ENCODE data around the gene FRMD4A.

The FRMD4A gene

GRCh38 chr10:13651969-13652720 lies 678.6 kb downstream of the FRMD4A start:
- Histone ChIP-seq H3K27me3 (ENCODE audit: insufficient read depth, poor library complexity, severe bottlenecking) (no peaks in the 10 kb centered on the region), H3K27ac (replicated peaks) (no peak overlapping the region), H3K4me3 (replicated peaks; ENCODE audit: insufficient read depth, low read length) (no peak overlapping the region)
- no peak for TF ChIP-seq POLR2AphosphoS5 (IDR thresholded peaks at IDR 0.05; ENCODE audit: low read depth)
- TF ChIP-seq GABPA (IDR thresholded peaks at IDR 0.05; ENCODE audit: low read depth) = no peak
- no peak for TF ChIP-seq SPI1 (IDR thresholded peaks at IDR 0.05; ENCODE audit: borderline replicate concordance, low read depth)
- TF ChIP-seq, protein P1, sequence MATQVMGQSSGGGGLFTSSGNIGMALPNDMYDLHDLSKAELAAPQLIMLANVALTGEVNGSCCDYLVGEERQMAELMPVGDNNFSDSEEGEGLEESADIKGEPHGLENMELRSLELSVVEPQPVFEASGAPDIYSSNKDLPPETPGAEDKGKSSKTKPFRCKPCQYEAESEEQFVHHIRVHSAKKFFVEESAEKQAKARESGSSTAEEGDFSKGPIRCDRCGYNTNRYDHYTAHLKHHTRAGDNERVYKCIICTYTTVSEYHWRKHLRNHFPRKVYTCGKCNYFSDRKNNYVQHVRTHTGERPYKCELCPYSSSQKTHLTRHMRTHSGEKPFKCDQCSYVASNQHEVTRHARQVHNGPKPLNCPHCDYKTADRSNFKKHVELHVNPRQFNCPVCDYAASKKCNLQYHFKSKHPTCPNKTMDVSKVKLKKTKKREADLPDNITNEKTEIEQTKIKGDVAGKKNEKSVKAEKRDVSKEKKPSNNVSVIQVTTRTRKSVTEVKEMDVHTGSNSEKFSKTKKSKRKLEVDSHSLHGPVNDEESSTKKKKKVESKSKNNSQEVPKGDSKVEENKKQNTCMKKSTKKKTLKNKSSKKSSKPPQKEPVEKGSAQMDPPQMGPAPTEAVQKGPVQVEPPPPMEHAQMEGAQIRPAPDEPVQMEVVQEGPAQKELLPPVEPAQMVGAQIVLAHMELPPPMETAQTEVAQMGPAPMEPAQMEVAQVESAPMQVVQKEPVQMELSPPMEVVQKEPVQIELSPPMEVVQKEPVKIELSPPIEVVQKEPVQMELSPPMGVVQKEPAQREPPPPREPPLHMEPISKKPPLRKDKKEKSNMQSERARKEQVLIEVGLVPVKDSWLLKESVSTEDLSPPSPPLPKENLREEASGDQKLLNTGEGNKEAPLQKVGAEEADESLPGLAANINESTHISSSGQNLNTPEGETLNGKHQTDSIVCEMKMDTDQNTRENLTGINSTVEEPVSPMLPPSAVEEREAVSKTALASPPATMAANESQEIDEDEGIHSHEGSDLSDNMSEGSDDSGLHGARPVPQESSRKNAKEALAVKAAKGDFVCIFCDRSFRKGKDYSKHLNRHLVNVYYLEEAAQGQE (IDR thresholded peaks at IDR 0.05; ENCODE audit: insufficient replicate concordance, low read depth) = no peak
- no peak for TF ChIP-seq CTCF (IDR thresholded peaks at IDR 0.05; ENCODE audit: insufficient read depth, low read length)
- DNase-seq (ENCODE audit: low read depth in 1 of 2, low spot score in 1 of 2) = no peak

DNA sequence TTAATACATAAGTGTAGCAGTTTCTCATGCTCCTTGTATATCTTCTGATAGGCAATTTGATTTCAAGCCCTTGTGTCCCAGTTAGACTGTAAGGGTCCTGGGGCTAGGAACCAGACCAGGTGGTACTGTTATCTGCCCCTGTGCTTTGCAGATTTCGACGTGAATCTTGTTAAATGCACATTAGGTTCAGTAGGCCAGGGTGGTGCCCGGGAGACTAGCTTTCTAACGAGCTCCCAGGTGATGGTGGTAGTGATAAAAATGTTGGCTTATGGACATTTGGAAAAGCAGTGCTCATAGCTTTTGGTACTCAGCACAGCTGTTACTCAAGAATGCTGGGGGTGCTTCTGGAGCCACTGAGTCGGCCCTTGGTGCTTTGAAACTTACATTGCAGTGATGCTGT lies 679.8 kb downstream of the FRMD4A start:
- Histone ChIP-seq H3K27ac (replicated peaks) (no peak overlapping the region), H3K27me3 (ENCODE audit: insufficient read depth, poor library complexity, severe bottlenecking) (no peaks in the 10 kb centered on the region), H3K4me3 (replicated peaks; ENCODE audit: insufficient read depth, low read length) (no peak overlapping the region)
- TF ChIP-seq SPI1 (IDR thresholded peaks at IDR 0.05; ENCODE audit: borderline replicate concordance, low read depth) (no peak), CTCF (IDR thresholded peaks at IDR 0.05; ENCODE audit: insufficient read depth, low read length) (no peak), GABPA (IDR thresholded peaks at IDR 0.05; ENCODE audit: low read depth) (no peak), POLR2AphosphoS5 (IDR thresholded peaks at IDR 0.05; ENCODE audit: low read depth) (no peak)
- TF ChIP-seq, protein P1 (IDR thresholded peaks at IDR 0.05; ENCODE audit: insufficient replicate concordance, low read depth) = no peak
- no peak for DNase-seq (ENCODE audit: low read depth in 1 of 2, low spot score in 1 of 2)

GRCh38 chr10:13649844-13650520 lies 680.7 kb downstream of the FRMD4A start:
- H3K4me3 ChIP-seq (replicated peaks; ENCODE audit: insufficient read depth, low read length) = no peak overlapping the region
- H3K27me3 ChIP-seq (ENCODE audit: insufficient read depth, poor library complexity, severe bottlenecking) = no peaks in the 10 kb centered on the region
- no peak overlapping the region for H3K27ac ChIP-seq (replicated peaks)
- no peak for TF ChIP-seq POLR2AphosphoS5 (IDR thresholded peaks at IDR 0.05; ENCODE audit: low read depth)
- TF ChIP-seq SPI1 (IDR thresholded peaks at IDR 0.05; ENCODE audit: borderline replicate concordance, low read depth) = no peak
- TF ChIP-seq, protein P1 (IDR thresholded peaks at IDR 0.05; ENCODE audit: insufficient replicate concordance, low read depth) = no peak
- TF ChIP-seq GABPA (IDR thresholded peaks at IDR 0.05; ENCODE audit: low read depth) = no peak
- TF ChIP-seq CTCF (IDR thresholded peaks at IDR 0.05; ENCODE audit: insufficient read depth, low read length) = no peak
- DNase-seq (ENCODE audit: low read depth in 1 of 2, low spot score in 1 of 2) = no peak

Measured in HL-60 (cell line).